Myocyte (in vitro differentiated cells): ENCODE results near the gene TMEM79. TPM values are rescaled to one million over a fixed set of nuclear protein-coding genes. Genes with fewer than 3 reads are reported as not detected.

ENCODE experiments used
- DNase-seq: peaks from one replicate; pipeline ENCODE4 v3.0.0-alpha.2; 2012; ENCODE audit warnings: low read depth
- polyA plus RNA-seq: library from polyadenylated mRNA; unstranded; fragments of >200 nt; gene quantifications from one replicate; pipeline ENCODE4 v1.2.1, GENCODE V29; 2012; ENCODE audit warnings: missing spikeins
- total RNA-seq: library from RNA; depleted of rRNA; stranded (reverse); fragments of >200 nt; gene quantifications from 2 replicates; pipeline ENCODE4 v1.2.3, GENCODE V29; 2014

TMEM79 gene, protein sequence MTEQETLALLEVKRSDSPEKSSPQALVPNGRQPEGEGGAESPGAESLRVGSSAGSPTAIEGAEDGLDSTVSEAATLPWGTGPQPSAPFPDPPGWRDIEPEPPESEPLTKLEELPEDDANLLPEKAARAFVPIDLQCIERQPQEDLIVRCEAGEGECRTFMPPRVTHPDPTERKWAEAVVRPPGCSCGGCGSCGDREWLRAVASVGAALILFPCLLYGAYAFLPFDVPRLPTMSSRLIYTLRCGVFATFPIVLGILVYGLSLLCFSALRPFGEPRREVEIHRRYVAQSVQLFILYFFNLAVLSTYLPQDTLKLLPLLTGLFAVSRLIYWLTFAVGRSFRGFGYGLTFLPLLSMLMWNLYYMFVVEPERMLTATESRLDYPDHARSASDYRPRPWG
- total RNA-seq = 2.3 and 2.4 TPM in 2 replicates
- 6.0 TPM for polyA plus RNA-seq

DNA sequence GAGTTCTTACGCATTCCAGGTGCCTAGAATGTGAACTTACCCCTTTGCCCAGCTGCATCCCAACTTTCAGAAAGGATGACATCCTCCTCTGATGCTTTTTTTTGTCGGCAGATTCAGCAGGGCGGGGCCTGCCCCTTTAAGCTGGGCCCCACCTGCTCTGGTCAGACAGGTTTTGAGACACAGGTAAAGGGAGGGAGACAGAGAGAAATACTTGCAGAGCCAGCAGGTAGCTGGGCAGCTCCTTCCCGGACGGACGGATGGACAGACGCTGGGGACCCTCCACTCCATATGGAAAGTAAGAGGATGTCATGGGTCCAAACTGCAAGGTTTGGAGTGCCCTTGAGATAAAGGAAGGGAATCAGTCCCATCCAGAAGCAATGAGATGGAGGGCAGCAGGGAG, at the start of gene TMEM79:
TSS of gene TMEM79 (plus strand) at position 214 of the 400 bp plus-strand sequence. CDS start 902 bp downstream, outside the sequence.
- DNase-seq = no peak

DNA sequence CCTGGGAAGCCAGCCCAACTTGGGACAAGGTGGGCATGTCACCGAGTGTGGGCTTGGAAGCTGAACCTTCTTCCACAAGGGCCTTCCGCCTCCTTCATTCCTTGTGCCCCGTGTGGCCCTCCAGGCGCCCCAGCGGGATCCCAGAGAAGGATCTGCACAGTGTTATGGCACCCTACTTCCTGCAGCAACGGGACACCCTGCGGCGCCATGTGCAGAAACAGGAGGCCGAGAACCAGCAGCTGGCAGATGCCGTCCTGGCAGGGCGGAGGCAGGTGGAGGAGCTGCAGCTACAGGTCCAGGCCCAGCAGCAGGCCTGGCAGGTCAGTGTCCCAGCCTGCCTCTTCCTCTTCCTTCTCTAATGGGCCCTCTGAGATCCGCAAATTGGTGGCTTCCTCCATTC, 48.0 kb upstream of the TMEM79 start:
- DNase-seq = no peak

DNA sequence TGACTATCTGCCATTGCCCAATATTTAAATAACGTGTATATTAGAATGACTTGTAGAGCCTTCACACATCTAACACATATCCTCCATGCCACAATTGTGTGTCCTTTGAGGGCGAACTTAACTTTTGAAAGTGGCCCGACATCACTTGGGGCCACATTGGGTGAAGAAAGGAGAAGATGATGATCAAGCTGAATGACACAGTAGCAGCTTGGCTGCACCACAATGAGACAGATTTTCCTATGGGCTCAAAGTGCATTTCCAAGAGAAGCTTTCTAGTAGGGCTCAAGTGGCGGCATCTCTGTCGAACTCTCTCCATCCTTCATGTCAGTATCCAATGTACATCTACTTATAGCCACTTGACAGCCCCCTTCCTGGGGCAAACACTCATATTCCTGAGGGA, 45.9 kb upstream of the TMEM79 start:
- no peak for DNase-seq

DNA sequence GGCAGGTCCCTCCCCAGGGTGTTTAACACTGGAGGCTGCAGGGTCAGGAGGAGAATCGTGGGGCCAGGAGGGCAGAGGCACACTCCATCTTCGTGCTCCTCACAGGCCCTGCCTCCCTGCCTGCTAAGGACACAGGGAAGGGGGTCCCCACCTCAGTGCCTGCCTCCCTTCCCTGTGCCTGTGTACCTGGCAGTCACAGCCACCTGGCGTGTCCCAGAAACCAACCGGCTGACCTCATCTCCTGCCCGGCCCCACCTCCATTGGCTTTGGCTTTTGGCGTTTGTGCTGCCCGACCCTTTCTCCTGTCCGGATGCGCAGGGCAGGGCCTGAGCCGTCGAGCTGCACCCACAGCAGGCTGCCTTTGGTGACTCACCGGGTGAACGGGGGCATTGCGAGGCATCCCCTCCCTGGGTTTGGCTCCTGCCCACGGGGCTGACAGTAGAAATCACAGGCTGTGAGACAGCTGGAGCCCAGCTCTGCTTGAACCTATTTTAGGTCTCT, 42.8 kb upstream of the TMEM79 start:
- DNase-seq = peak; percentile 98

DNA sequence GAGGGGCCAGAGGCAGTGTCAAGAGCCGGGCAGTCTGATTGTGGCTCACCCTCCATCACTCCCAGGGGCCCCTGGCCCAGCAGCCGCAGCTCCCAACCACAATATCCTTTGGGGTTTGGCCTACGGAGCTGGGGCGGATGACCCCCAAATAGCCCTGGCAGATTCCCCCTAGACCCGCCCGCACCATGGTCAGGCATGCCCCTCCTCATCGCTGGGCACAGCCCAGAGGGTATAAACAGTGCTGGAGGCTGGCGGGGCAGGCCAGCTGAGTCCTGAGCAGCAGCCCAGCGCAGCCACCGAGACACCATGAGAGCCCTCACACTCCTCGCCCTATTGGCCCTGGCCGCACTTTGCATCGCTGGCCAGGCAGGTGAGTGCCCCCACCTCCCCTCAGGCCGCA, 42.2 kb upstream of the TMEM79 start, which contains the start of gene BGLAP:
TSS of gene BGLAP (plus strand) at position 259 of the 400 bp plus-strand sequence. CDS start at position 307, 48 bp downstream.
- DNase-seq = peak; percentile 88

DNA sequence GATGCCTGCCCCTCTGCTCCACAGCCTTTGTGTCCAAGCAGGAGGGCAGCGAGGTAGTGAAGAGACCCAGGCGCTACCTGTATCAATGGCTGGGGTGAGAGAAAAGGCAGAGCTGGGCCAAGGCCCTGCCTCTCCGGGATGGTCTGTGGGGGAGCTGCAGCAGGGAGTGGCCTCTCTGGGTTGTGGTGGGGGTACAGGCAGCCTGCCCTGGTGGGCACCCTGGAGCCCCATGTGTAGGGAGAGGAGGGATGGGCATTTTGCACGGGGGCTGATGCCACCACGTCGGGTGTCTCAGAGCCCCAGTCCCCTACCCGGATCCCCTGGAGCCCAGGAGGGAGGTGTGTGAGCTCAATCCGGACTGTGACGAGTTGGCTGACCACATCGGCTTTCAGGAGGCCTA, 41.4 kb upstream of the TMEM79 start:
- no peak for DNase-seq

DNA sequence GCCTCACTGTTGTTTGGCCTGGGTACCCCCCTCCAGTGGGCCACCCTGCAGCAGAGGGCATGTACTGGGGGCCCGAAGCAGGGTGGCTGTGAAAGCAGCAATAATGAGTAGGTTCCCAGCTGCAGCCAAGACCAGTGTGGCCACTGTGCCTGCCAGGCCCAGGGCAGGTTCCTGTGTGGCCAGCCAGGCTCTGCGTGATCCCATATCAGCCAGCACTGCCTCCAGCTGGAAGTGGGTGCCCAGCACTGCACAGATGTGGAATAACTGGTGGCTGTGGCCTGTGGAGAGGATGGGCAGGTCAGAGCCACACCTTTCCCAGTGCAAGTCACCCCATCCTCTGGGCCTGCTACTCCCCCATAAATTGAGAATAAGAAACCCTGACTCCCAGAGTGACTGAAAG, 40.0 kb upstream of the TMEM79 start:
- DNase-seq = no peak

DNA sequence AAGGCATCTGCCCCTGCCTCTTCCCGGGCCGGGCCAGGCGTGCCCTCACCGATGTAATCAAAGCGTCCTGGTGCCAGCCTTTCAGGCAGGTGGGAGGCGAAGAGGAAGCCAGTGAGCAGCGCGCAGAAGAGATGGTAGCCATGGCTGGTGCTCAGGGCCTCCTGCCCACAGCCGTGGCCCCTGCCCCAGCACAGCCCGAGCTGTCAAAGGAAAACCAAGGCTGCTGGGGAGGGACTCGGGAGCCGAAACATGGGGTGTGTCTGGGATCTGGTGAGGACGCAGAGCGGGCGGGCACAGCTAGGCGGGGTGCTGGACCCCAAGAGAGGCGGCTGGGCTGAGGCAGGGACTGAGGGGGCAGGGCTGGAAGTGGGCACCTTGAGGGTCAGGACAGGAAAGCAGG, 39.4 kb upstream of the TMEM79 start:
- DNase-seq = no peak

DNA sequence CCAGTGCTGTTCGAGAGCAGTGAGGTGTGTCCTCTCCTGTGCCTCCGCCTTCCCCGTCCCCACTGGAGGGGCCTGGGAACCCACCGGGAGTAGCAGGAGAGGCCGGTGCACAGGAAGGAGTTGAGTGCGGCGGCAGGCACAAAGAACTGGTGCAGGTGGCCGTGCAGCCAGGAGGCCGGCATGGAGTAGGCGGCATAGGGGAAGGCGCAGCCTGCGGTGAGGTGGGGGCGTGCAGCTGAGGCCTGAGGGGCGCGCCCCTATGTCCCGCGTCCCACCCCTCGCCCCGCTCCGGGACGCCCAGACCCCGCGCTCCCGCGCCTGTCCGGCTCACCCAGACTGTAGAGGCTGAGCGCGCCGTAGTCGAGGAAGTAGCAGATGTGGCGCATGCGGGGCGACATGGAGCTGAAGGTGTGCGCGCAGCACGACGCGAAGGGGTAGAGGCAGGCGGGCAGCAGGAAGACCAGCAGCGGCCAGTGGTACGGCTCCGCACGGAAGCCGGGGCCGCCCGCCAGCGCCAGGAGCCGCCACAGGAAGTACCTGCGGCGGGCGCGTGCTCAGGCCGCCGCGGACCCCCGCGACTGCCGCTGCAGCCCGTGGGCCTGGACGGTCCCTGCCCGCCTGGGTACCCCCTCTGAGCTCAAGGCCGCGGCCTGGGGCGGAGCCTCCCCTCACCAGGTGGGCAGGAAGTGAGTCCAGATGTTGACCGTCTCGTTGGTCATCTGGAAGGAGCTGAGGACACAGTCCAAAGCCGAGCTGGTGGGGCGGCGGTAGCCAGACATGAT, 38.5 kb upstream of the TMEM79 start:
- DNase-seq = no peak

DNA sequence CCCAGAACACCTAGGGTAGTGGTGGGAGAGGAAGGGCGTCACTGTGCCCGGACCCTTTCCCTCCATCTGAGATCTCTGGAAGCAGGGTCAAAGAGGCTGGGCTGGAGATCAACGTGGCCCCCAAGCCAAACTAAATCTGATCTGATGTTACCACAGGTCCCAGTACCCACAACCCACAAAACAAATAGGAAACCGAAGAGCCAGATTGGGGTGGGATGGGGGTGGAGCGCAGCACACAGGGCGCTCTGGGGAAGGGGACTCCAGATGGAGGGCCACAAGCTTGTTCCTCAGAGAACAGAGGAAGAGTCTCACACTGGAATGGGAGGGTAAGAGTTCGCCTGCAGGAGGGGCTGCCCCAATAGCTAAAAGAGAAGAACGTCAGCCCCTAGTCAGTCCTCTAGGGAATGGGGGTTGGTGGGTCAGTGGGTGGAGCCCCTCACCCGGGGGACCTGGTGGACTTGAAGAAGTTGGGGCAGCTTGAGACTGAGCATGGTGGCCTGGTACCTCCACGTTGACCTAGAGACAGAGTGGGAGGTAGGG, 37.8 kb upstream of the TMEM79 start:
- DNase-seq = no peak

DNA sequence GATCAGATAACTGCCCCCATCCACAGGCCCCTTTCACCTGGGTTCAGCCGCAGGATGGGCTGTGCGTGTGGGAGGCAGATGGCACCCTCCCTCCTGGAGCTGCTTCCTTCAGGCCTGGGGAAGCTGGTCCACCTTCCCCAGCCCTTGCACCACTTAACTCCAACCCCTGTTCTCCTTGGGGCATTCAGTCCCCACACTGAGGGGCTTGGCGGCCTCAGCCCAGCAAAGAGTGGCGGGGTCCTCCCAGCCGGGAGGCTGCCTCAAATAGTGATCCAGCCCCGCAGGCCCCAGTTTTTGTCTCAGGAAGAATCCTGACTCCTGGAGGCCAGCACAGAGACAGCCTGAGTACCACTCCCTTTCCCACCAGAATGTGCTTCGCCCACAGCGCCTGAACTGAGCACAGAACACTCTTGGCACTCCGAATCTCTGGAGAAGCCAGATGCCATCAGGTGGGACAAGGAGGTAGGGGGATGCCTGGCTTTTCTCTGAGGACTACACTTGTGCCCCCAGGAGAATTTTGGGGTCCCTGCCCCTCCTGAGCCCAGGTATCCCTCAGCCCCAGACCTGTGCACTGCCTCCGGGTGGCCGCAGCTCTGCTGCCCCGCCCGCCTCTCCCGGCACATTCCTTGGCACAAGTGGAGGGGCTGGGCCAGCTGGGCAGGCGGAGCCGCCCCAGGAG, 37.2 kb upstream of the TMEM79 start:
- no peak for DNase-seq

DNA sequence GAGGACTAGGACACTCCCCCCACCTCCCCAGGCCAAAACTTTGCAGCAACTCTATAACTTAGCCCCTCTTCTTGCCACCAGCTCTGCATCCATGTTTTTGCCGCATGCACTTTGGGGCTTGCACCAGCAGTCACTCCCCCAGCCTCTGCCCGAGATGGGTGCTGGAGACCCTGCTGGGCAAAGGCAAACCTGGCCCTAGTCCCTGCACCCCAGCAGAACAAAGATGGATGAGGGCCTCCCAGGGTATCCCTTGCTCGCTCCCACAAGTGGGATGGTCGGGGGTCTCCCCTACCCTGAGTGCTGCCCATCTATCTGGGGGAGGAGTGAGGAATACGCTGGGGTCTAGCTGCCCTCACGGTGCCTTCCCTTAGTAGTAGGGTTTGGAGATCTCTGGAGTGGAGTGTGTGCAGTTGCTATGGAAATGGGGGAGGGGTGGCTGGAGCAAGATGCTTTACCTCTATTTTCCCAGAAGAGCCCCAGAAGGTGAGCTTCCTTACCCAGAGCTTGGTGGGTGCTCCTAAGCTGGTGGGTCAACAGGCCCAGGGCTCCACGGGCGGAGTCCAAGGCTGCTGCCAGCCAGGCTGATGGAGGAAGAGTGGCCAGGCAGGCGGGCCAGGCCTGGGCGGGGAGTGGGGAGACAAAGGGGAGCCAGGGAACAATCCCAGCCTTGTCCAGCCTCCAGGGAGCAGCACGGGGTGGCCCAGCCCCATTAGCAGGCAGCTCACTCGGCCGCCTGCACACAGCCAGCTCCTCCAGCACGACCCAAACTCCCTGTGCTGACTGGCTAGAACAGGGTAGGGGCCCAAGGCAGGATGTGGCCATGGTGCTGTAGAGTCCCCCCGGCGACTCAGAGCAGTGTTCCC, 36.4 kb upstream of the TMEM79 start, which contains the start of gene PAQR6:
TSS of gene PAQR6 (minus strand) at position 597 of the 863 bp plus-strand sequence. CDS start 1,325 bp downstream, outside the sequence.
- no peak for DNase-seq

DNA sequence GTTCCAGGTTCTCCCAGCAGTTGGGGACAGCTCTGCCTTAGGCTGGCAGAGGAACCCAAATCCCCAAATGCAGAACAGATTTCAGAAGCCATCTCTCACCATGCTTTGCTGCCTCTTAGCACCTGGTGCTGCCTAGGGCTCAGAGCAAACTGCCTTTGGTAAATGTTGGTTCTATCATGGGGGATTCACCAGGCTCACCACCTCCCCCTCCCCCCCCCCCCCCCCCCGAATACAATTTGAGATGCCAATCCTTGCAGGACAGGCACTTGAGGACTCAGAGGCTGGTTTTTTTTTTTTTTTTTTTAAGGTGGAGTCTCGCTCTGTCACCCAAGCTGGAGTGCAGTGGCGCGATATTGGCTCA, 35.8 kb upstream of the TMEM79 start:
- DNase-seq = no peak

DNA sequence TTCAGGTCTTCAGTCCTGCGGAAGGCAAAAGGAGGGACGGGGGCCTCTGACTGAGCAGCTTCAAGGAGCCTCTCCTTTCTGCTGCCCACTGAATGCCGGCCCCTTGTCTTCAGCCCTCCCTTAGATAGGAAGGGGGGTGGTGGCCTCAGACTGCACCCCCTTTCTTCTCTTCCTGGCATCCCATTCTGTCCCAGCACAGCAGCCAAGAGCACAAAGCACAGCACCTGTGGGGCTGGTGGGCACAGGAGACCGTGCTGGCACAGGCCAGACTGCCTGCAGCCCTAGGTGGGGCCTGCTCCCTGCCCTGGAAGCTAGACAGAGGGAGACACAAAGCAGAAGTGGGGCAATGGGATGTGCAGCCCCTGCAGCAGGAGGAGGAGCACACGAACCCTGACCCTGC, 34.5 kb upstream of the TMEM79 start:
- no peak for DNase-seq

DNA sequence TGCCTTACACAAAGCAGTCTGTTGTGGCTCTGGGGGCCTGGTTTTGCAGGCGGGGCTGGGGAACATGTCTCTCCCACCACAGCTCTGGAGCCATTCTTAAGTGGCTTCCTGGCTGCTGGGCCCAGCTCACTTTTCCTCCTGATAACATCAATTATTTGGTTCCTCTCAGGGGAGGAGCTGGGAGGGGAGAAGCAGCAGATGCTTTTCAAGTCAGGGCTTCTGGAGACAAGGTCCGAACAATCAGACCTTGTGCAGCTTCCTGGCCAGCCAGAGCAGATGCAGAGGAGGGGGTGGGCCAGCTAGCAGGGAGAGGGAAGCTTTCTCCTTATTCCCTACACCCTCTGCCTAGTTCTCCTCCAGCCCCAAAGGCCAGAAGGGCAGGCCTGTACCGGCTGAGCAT, 32.6 kb upstream of the TMEM79 start:
- no peak for DNase-seq

DNA sequence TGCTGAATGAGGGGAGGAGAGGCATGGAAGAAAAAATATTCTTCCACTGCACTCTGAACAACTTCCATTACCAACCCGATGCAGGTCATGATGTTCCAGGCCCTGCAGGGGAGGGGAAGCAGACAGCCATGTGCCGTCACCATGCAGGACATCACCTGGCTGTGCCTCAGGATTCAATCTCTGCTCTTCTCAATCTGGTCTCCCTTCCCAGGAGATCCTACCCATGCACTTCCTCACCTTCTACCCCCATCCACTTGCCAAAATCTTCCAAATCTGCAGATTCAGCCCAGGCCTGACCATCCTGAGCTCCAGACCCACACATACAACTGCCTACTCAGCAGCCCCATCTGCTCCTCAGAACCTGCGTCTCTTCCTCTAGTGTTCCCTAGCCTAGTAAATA, 30.5 kb upstream of the TMEM79 start:
- no peak for DNase-seq

DNA sequence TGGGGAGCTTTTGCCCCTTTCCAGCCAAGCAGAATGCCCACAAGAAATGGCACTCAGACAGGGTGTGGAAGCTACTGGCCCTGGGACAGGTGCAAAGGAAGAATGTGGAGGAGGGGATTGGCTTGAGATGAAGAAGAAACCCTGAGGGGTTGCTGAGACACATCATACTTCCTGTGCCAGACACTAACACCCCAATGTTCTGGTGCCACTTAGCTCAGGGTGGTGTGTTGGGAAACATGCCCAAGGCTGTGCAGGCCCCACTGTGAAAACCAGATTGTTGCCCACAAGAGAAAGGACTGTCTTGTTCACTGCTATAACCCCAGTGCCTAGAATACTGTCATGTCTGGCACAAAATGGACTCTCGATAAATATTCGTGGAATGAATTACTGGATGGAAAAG, 26.4 kb upstream of the TMEM79 start:
- no peak for DNase-seq

DNA sequence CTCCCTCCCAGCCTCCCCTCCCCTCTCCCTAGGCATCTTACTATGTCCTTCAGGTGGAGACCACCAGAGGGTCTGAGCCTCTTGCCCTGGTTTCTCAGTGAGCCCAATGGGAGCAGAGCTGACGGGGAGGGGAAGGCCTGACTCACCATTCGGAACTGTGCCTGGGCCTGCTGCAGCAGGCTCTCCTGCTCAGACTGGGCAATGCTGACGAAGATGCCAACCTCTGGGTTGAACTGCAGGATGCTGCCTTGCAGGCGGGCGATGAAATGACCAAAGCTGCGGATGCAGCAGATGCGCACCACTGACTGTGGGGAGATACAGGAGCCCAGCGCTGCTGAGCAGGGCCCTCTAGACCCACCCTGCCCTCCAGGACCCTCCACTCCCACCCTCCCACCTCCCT, 25.3 kb upstream of the TMEM79 start:
- DNase-seq = no peak

DNA sequence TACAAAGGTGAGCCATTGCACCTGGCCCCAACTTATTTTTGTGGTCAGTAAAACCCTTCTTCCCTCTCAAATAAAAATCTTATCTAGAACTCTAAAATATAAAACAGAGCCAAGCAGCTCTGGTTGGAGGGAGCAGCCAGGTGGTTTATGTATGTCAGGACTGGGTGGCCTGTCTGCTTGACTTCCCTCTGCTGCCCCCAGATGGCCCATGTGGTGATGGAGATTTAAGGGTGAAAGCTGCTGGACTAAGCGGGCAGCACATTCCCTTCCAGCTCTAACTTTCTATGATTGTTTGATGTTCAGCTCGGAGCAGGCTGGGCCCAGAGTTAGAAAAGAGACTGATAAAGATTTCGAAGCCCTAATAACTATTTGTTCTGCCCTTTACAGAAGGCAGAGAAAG, 24.3 kb upstream of the TMEM79 start:
- DNase-seq = peak; percentile 63

DNA sequence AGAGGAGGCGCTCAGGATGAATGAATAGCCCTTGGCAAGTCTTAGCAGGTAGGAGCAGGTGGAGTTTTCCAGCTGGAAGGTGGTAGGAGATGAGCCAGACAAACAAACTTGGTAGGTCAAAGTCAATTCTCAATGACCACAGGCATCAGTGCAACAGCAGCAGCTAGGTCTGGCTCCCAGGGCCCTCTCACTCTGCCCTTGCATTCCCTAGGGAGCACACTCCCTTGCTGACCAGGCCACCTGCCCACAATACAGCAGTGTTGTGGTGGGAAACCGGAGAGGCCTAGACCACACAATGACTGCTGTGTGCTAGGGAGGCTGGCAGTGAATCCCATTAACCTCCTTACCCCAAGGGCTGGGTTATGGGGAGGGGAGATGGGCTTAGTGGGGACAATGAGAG, 23.2 kb upstream of the TMEM79 start:
- peak; percentile 97 for DNase-seq
